ENCODE measurements around the gene PI4K2A.

DNA sequence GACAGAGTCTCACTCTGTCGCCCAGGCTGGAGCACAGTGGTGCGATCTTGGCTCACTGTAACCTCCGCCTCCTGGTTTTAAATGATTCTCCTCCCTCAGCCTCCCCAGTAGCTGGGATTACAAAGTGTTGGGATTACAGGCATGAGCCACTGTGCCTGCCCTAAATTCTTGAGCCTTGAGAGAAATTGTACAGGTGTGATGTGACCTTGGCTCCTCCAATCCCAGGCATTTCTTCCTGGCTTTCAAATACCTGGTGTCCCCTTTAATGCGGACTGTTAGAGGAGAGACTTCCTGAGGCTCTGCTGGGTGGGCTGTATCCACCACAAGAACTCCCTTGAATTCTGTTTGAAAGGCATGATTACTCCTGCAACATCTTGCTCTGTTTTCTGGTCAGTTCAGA lies 22.2 kb upstream of the PI4K2A start:
- no peak for TF ChIP-seq POLR2A (IDR thresholded peaks at IDR 0.05)
- TF ChIP-seq, protein P1, sequence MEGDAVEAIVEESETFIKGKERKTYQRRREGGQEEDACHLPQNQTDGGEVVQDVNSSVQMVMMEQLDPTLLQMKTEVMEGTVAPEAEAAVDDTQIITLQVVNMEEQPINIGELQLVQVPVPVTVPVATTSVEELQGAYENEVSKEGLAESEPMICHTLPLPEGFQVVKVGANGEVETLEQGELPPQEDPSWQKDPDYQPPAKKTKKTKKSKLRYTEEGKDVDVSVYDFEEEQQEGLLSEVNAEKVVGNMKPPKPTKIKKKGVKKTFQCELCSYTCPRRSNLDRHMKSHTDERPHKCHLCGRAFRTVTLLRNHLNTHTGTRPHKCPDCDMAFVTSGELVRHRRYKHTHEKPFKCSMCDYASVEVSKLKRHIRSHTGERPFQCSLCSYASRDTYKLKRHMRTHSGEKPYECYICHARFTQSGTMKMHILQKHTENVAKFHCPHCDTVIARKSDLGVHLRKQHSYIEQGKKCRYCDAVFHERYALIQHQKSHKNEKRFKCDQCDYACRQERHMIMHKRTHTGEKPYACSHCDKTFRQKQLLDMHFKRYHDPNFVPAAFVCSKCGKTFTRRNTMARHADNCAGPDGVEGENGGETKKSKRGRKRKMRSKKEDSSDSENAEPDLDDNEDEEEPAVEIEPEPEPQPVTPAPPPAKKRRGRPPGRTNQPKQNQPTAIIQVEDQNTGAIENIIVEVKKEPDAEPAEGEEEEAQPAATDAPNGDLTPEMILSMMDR (IDR thresholded peaks at IDR 0.05), result no peak

Measured in gastroesophageal sphincter (tissue), 3 donors.